BE2C (cell line): Measurements from ENCODE around the gene TIGD3.
"Not testable (repeated sequence)": the region's sequence is repeated elsewhere in the genome, so short reads cannot be mapped to it uniquely, and the experiment has no call there.

ENCODE experiments used
- DNase-seq: peaks from one replicate; pipeline ENCODE4 v3.0.0-alpha.2; 2020
- H3K27me3 ChIP-seq: fragments of 250-450 bp; sonication (Bioruptor Pico); 2 replicates; pipeline ENCODE4 v1.5.1; 2020; ENCODE audit warnings: mild to moderate bottlenecking
- H3K36me3 ChIP-seq: fragments of 250-450 bp; sonication (Bioruptor Pico); 2 replicates; pipeline ENCODE4 v1.5.1; 2020; ENCODE audit warnings: mild to moderate bottlenecking
- H3K4me1 ChIP-seq: fragments of 250-450 bp; sonication (Bioruptor Pico); 2 replicates; pipeline ENCODE4 v1.5.1; 2020
- H3K4me3 ChIP-seq: 2 replicates; pipeline ENCODE4 v1.5.1; 2011; ENCODE audit warnings: low read depth, low read length
- H3K9me3 ChIP-seq: fragments of 250-450 bp; sonication (Bioruptor Pico); 2 replicates; pipeline ENCODE4 v1.5.1; 2020
- TF ChIP-seq, protein P1 (sequence below): IDR thresholded peaks from 2 replicates; pipeline ENCODE4 v1.5.1; 2012; ENCODE audit warnings: mild to moderate bottlenecking, low read depth, low read length

TIGD3 gene

DNA sequence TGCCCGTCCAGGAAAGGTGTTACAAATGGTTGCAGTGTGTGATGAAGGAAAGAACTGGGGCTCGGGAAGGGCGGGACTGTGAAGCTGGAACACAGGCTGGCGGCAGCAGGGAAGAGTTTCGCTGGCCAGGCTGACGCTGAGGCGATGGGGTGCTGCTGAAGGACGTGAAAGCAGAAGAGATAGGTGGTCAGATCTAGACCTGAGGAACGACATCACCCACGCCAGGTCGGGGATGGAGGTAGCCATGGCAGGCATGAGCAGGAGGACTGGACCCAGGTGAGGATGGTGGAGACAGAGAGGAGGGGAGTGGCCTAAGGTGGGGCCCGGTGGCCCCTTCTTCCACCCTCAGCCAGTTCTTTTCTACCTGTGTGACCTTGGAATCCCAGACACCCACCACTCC, 30.7 kb upstream of the TIGD3 start:
- Histone ChIP-seq H3K36me3 (no peaks in the 10 kb centered on the region; the same call in 1 of the 2 replicates), H3K4me3 (no peak overlapping the region), H3K4me1 (no peaks in the 10 kb centered on the region; the same call in 1 of the 2 replicates), H3K27me3 (no peaks in the 10 kb centered on the region), H3K9me3 (no peaks in the 10 kb centered on the region)
- TF ChIP-seq, protein P1, sequence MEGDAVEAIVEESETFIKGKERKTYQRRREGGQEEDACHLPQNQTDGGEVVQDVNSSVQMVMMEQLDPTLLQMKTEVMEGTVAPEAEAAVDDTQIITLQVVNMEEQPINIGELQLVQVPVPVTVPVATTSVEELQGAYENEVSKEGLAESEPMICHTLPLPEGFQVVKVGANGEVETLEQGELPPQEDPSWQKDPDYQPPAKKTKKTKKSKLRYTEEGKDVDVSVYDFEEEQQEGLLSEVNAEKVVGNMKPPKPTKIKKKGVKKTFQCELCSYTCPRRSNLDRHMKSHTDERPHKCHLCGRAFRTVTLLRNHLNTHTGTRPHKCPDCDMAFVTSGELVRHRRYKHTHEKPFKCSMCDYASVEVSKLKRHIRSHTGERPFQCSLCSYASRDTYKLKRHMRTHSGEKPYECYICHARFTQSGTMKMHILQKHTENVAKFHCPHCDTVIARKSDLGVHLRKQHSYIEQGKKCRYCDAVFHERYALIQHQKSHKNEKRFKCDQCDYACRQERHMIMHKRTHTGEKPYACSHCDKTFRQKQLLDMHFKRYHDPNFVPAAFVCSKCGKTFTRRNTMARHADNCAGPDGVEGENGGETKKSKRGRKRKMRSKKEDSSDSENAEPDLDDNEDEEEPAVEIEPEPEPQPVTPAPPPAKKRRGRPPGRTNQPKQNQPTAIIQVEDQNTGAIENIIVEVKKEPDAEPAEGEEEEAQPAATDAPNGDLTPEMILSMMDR, result no peak
- DNase-seq, result no peak

DNA sequence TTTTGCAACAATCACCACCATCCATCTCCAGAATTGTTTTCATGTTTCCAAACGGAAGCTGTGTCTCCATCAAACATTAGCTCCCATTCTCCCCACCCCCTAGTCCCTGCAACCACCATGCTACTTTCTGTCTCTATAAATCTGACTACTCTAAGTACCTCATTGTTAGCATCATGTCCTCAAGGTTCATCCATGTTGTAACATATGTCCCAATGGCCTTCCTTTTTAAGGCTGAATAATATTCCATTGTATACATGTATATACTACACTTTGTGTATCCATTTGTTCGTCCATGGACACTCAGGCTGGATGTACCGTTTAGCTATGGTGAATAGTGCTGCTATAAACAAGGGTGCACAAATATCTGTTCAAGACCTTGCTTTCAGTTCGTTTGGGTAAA, 29.1 kb upstream of the TIGD3 start:
- peaks cover 4% of the 10 kb centered on the region for H3K4me1 ChIP-seq
- H3K36me3 ChIP-seq, result no peaks in the 10 kb centered on the region; the same call in 1 of the 2 replicates
- TF ChIP-seq, protein P1, result no peak
- DNase-seq, result no peak
- H3K4me3 ChIP-seq, result no peak overlapping the region
- H3K27me3 ChIP-seq, result no peaks in the 10 kb centered on the region
- no peaks in the 10 kb centered on the region for H3K9me3 ChIP-seq

DNA sequence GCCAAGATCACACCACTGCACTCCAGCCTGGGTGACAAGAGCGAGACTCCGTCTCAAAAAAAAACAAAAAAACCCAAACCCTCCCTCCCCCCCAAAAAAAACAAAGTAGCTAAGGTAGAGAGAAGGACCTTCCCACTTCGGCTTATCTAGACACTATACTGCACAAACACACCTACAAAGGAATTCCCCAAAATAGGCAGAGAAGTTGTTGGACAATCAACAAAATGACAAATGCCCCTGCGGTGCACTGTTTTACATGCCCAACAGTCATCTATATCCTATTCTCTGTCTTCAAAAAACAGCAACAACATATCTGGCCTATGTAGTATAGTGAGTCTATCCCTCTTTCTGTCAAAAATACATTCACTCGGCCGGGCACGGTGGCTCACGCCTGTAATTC, 27.5 kb upstream of the TIGD3 start:
- H3K4me3 ChIP-seq, result no peak overlapping the region
- no peaks in the 10 kb centered on the region for H3K36me3 ChIP-seq
- peaks cover 4% of the 10 kb centered on the region for H3K4me1 ChIP-seq
- TF ChIP-seq, protein P1, result no peak
- H3K27me3 ChIP-seq, result no peaks in the 10 kb centered on the region
- no peaks in the 10 kb centered on the region for H3K9me3 ChIP-seq
- DNase-seq, result no peak

DNA sequence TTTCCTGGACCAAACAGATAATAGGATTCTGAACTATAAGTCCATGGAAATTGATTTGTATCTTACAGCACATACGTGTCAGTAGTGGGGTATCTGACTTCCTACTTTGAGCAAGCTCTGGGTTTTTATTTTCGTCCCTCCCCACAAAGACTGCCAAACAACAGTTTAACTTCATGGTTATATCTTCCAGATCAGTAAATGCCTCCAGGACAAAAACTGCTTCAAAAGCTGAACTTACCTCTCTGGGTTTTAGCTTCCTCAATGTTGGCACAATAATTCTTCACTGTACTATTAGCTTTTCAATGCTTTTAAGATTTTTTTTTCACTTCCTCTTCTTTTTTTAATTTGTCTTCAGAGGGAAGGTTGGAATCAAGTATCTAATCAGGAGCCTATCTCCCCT, 25.1 kb upstream of the TIGD3 start:
- DNase-seq, result no peak
- no peaks in the 10 kb centered on the region for H3K27me3 ChIP-seq
- TF ChIP-seq, protein P1, result no peak
- no peaks in the 10 kb centered on the region for H3K36me3 ChIP-seq
- H3K9me3 ChIP-seq, result no peaks in the 10 kb centered on the region
- H3K4me3 ChIP-seq, result peak overlapping the region; percentile 34
- H3K4me1 ChIP-seq, result peaks cover 4% of the 10 kb centered on the region

DNA sequence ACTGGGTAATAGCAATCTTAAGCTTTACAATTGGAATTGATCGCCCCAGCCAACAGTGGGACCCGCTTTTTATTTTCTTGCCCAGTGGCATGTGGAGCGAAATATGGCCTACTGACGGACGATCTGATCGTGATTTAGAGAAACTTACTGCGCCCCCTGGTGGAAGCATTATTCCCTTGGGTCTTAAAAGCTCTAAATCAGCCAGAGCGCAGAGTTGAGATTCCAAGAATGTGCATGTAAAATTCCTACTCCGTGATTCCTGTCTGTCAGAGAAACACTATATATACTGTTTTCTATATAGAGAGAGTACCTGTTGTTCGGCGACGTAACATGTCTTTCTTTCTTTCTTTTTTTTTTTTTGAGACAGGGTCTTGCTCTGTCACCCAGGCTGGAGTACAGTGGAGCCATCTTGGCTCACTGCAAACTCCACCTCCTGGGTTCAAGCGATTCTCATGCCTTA, 24.6 kb upstream of the TIGD3 start:
- peak overlapping the region; percentile 34 for H3K4me3 ChIP-seq
- H3K9me3 ChIP-seq, result no peaks in the 10 kb centered on the region
- no peaks in the 10 kb centered on the region for H3K27me3 ChIP-seq
- TF ChIP-seq, protein P1, result peak; percentile 65
- peaks cover 4% of the 10 kb centered on the region for H3K4me1 ChIP-seq
- DNase-seq, result peak; percentile 84
- H3K36me3 ChIP-seq, result no peaks in the 10 kb centered on the region

DNA sequence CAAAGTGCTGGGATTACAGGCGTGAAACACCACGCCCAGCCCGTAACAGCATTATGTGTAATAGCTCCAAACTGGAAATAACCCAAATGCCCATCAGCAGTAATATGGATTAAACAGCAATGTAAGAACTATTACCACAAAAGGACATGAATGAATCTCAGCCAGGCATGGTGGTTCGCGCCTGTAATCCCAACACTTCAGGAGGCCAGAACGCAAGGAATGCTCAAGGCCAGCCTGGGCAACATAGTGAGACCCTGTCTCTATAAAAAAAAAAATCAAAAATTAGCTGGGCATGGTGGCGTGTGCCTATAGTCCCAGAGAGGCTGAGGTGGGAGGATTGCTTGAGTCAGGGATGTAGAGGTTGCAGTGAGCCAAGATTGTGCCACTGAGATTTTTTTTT, 24.0 kb upstream of the TIGD3 start:
- Histone ChIP-seq H3K9me3 (no peaks in the 10 kb centered on the region), H3K4me3 (no peak overlapping the region), H3K27me3 (no peaks in the 10 kb centered on the region), H3K36me3 (no peaks in the 10 kb centered on the region), H3K4me1 (peaks cover 4% of the 10 kb centered on the region)
- TF ChIP-seq, protein P1, result no peak
- no peak for DNase-seq

DNA sequence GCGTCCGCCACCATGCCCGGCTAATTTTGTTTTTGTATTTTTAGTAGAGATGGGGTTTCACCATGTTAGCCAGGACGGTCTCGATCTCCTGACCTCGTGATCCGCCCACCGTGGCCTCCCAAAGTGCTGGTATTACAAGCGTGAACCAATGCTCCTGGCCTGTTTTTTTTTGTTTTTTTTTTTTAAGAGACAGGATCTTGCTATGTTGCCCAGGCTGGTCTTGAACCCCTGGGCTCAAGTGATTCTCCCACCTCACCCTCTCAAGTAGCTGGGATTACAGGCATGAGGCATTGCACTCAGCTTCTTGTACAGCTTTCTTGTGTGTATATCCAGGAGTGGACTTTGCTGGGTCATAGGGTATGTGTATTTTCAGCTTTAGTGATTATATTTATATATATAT, 22.0 kb upstream of the TIGD3 start:
- not testable (repeated sequence) for DNase-seq, H3K4me1 ChIP-seq, H3K27me3 ChIP-seq, H3K4me3 ChIP-seq, H3K9me3 ChIP-seq, H3K36me3 ChIP-seq
